Activated CD8-positive, alpha-beta memory T cell treated with anti-CD3 and anti-CD28 coated beads for 24 hours (primary cell): ENCODE results near the gene OCSTAMP.

Experiments
- DNase-seq: peaks from one replicate; pipeline ENCODE4 v3.0.0-alpha.2; 2020

OCSTAMP gene

GRCh38 chr20:46550461-46550860 is at the start of gene OCSTAMP:
Gene OCSTAMP (minus strand): TSS chr20:46550654. CDS start chr20:46550560, 94 bp downstream.
- no peak for DNase-seq

GRCh38 chr20:46599227-46599987 is 49.0 kb upstream of the OCSTAMP start:
- DNase-seq = peak; percentile 11

GRCh38 chr20:46595933-46596332 is 45.5 kb upstream of the OCSTAMP start:
- DNase-seq = no peak

GRCh38 chr20:46594725-46595124 is 44.3 kb upstream of the OCSTAMP start:
- no peak for DNase-seq

GRCh38 chr20:46592580-46593362 is 42.3 kb upstream of the OCSTAMP start:
- no peak for DNase-seq

GRCh38 chr20:46590443-46590842 is 40.0 kb upstream of the OCSTAMP start:
- DNase-seq = no peak

GRCh38 chr20:46588532-46589511 is 38.4 kb upstream of the OCSTAMP start:
- no peak for DNase-seq

- DNase-seq = no peak
Observed at GRCh38 chr20:46587986-46588385, 37.5 kb upstream of the OCSTAMP start.

- no peak for DNase-seq
Observed at GRCh38 chr20:46586724-46587123, 36.3 kb upstream of the OCSTAMP start.

GRCh38 chr20:46584508-46584907 is 34.1 kb upstream of the OCSTAMP start:
- no peak for DNase-seq

GRCh38 chr20:46583411-46584214 is 33.2 kb upstream of the OCSTAMP start:
- no peak for DNase-seq

GRCh38 chr20:46582648-46583047 is 32.2 kb upstream of the OCSTAMP start:
- DNase-seq = no peak

- no peak for DNase-seq
Observed at GRCh38 chr20:46581391-46581790, 30.9 kb upstream of the OCSTAMP start.

GRCh38 chr20:46580613-46581205 is 30.3 kb upstream of the OCSTAMP start:
- DNase-seq = no peak

GRCh38 chr20:46578745-46579144 is 28.3 kb upstream of the OCSTAMP start:
- DNase-seq = no peak

GRCh38 chr20:46576774-46577395 is 26.4 kb upstream of the OCSTAMP start:
- DNase-seq = no peak

GRCh38 chr20:46575937-46576461 is 25.5 kb upstream of the OCSTAMP start:
- no peak for DNase-seq

GRCh38 chr20:46575394-46575793 is 24.9 kb upstream of the OCSTAMP start:
- DNase-seq = no peak

GRCh38 chr20:46573788-46574584 is 23.5 kb upstream of the OCSTAMP start:
- DNase-seq = no peak

GRCh38 chr20:46573234-46573633 is 22.8 kb upstream of the OCSTAMP start:
- DNase-seq = no peak
